HepG2 (cell line): ENCODE measurements around the gene CDC42EP5. TPM values are rescaled to one million over a fixed set of nuclear protein-coding genes. Genes with fewer than 3 reads are reported as not detected.
A peak's percentile ranks its signal among the peaks of the same experiment; 100 is the strongest.

Experiments
- AHR ChIP-seq: IDR thresholded peaks from 2 replicates; pipeline ENCODE4 v1.6.1; 2018; ENCODE audit warnings: missing genetic modification reagents, missing compliant biosample characterization
- GLI4 ChIP-seq: sonication (generic); formaldehyde crosslinking; IDR thresholded peaks from 2 replicates; pipeline ENCODE4 v1.5.1; 2020; ENCODE audit warnings: missing genetic modification reagents, mild to moderate bottlenecking, moderate library complexity, borderline replicate concordance
- NONO ChIP-seq, 2 experiments: fragments of 450-650 bp in 1 of 2; sonication (generic) in 1 of 2; formaldehyde crosslinking in 1 of 2; IDR thresholded peaks in 1 of 2; conservative IDR thresholded peaks in 1 of 2; 2 replicates each; pipeline versions ENCODE4 v1.6.1 to v1.8.0; 2017 to 2022; ENCODE audit warnings: mild to moderate bottlenecking in 1 of 2, missing genetic modification reagents in 1 of 2, moderate library complexity in 1 of 2
- NR2F6 ChIP-seq, 2 experiments: IDR thresholded peaks; 2 replicates each; pipeline ENCODE4 v1.6.1; 2016; ENCODE audit warnings: antibody characterized with exemption in 1 of 2, mild to moderate bottlenecking in 1 of 2
- SALL1 ChIP-seq: sonication (generic); formaldehyde crosslinking; IDR thresholded peaks from 2 replicates; pipeline ENCODE4 v1.8.0; 2022; ENCODE audit warnings: mild to moderate bottlenecking, missing genetic modification reagents
- SAP130 ChIP-seq: IDR thresholded peaks from 2 replicates; pipeline ENCODE4 v1.6.1; 2016; ENCODE audit warnings: low read depth
- ZNF317 ChIP-seq: sonication (generic); formaldehyde crosslinking; IDR thresholded peaks from 2 replicates; pipeline ENCODE4 v1.5.0; 2020; ENCODE audit warnings: mild to moderate bottlenecking, missing genetic modification reagents
- ZNF318 ChIP-seq: sonication (generic); formaldehyde crosslinking; IDR thresholded peaks from 2 replicates; pipeline ENCODE4 v1.4.0; 2020; ENCODE audit warnings: mild to moderate bottlenecking, missing genetic modification reagents
- ZNF407 ChIP-seq: sonication (generic); formaldehyde crosslinking; IDR thresholded peaks from one replicate; pipeline ENCODE4 v1.5.1; 2020; ENCODE audit warnings: mild to moderate bottlenecking, missing genetic modification reagents; ENCODE audit errors: not compliant biosample characterization
- ZNF446 ChIP-seq: sonication (generic); formaldehyde crosslinking; IDR thresholded peaks from 2 replicates; pipeline ENCODE4 v1.5.0; 2020; ENCODE audit warnings: mild to moderate bottlenecking, missing genetic modification reagents
- ZZZ3 ChIP-seq: sonication (generic); formaldehyde crosslinking; IDR thresholded peaks from 2 replicates; pipeline ENCODE4 v1.4.0; 2020; ENCODE audit warnings: missing genetic modification reagents, mild to moderate bottlenecking, borderline replicate concordance
- polyA plus RNA-seq, 8 experiments: library from polyadenylated mRNA; depleted of rRNA in 3 of 8; stranded (reverse) in 7 of 8; unstranded in 1 of 8; fragments of >200 nt; fragmentation: Illumina TruSeq in 4 of 8; extraction: Trizol in 4 of 8; gene quantifications; 2 replicates each; pipeline versions ENCODE4 v1.2.1 to v1.2.3, GENCODE V29; 2011 to 2016; ENCODE audit warnings: low read depth in 4 of 8, missing spikeins in 1 of 8, mixed read lengths in 1 of 8; ENCODE audit not compliant: insufficient read depth in 1 of 8
- total RNA-seq, 5 experiments: library from RNA; depleted of rRNA; stranded (reverse); fragments of >200 nt; fragmentation: Illumina TruSeq; extraction: Trizol; gene quantifications; 2 replicates each; pipeline ENCODE4 v1.2.3, GENCODE V29; 2016; ENCODE audit warnings: low read depth in 1 of 5

Gene CDC42EP5
- total and polyA plus RNA-seq, 2 of the 13 experiments (the other 11 are each of a cell fraction or from before 2014, with no cell fraction given): 0.41 to 1.6 TPM

- TF ChIP-seq ZZZ3 (no peak; the same call in 1 of the 2 replicates), ZNF407 (CRISPR knock-in tag) (peak; percentile 48), AHR (CRISPR knock-in tag) (peak; percentile 71; the same call in 1 of the 2 replicates), NONO (IDR thresholded peaks at IDR 0.05) (no peak), NONO (CRISPR knock-in tag; conservative IDR thresholded peaks at IDR 0.05) (peak; percentile 42; the same call in 1 of the 2 replicates), ZNF446 (no peak), NR2F6 (IDR thresholded peaks at IDR 0.05) (no peak), NR2F6 (CRISPR knock-in tag; IDR thresholded peaks at IDR 0.05) (no peak), GLI4 (CRISPR knock-in tag) (no peak), ZNF318 (no peak), SALL1 (CRISPR knock-in tag) (peak; percentile 11; the same call in 1 of the 2 replicates), SAP130 (CRISPR knock-in tag) (peak; percentile 72), ZNF317 (0 out of 2 replicates have a peak, but pooled peaks have one; percentile 50)
Observed at GRCh38 chr19:54464630-54465425, 8.3 kb downstream of the CDC42EP5 start (continued).
